Pancreas (tissue), 10 donors: ENCODE results near the gene WWOX. TPM values are rescaled to one million over a fixed set of nuclear protein-coding genes. Genes with fewer than 3 reads are reported as not detected.
A peak's percentile ranks its signal among the peaks of the same experiment; 100 is the strongest.

Experiments used
- ATAC-seq, 4 donors: fragments of 200-7000 bp; cut with Tn5 transposase; one replicate each; pipeline versions ENCODE4 v1.8.0 to v1.9.1; 2020; ENCODE audit warnings: mild to moderate bottlenecking in 4 of 4, moderate library complexity in 4 of 4
- DNase-seq, 6 donors: peaks; one replicate each; pipeline ENCODE4 v3.0.0-alpha.2; 2020
- FAIRE-seq: peaks from 2 replicates; lab custom pipeline; 2012; peaks lifted over from hg19 to GRCh38; lab: Jason Lieb, UNC
- H3K27ac ChIP-seq, 4 donors: fragments of 200-600 bp; sonication (generic); 1 replicate in 3 of 4; 2 replicates in 1 of 4; pipeline versions ENCODE4 v1.5.0 to v1.8.0; 2020
- H3K27me3 ChIP-seq, 4 donors: fragments of 200-600 bp; one replicate each; pipeline ENCODE4 v1.8.0; 2021
- H3K36me3 ChIP-seq, 3 donors: fragments of 200-600 bp; sonication (generic) in 1 of 3; one replicate each; pipeline versions ENCODE4 v1.5.0 to v1.8.0; 2020 to 2021
- H3K4me1 ChIP-seq, 3 donors: fragments of 200-600 bp; one replicate each; pipeline ENCODE4 v1.8.0; 2021
- H3K4me3 ChIP-seq, 4 donors: fragments of 200-600 bp; sonication (generic) in 2 of 4; one replicate each; pipeline versions ENCODE4 v1.5.0 to v1.8.0; 2020 to 2021
- H3K9me3 ChIP-seq, 4 donors: fragments of 200-600 bp; one replicate each; pipeline ENCODE4 v1.8.0; 2021
- WGBS, 2 donors: extraction: QIAGEN DNeasy Blood & Tissue Kit; methylation state at CpG; one replicate each; pipeline ENCODE4 v1.1.7; 2013; 5-methylcytosine and 5-hydroxymethylcytosine counted together
- intact Hi-C, 3 donors: fragments of 100-400 bp; cut with DNase I; formaldehyde crosslinking; loops; one replicate each; pipeline versions ENCODE4 v1.11.1 to v1.14.2; 2022
- polyA plus RNA-seq, 2 donors: library from polyadenylated mRNA; stranded (reverse); fragments of 200-250 nt; gene quantifications; one replicate each; pipeline ENCODE4 v1.2.3, GENCODE V29; 2013
- total RNA-seq, 6 donors: library from RNA; stranded (reverse); fragmentation: NEBNext Ultra II Directional in 4 of 6; extraction: Animal tissue kit (Norgen Biotek cat#: 25700) in 4 of 6; gene quantifications; one replicate each; pipeline versions ENCODE4 v1.2.1 to v1.2.4, GENCODE V29; 2021 to 2023
- TF ChIP-seq, protein P1 (sequence below), 4 donors: fragments of 200-600 bp; sonication (generic) in 3 of 4; IDR thresholded peaks; one replicate each; pipeline versions ENCODE4 v1.5.0 to v1.8.0; 2021; ENCODE audit warnings: antibody characterized with exemption in 4 of 4
- donor health status: healthy with polysubstance abuse.
- donor health status: DM: no; HTN: no; CAD: no; lungs with moderate emphysema.
- donor health status: DM: no; HTN: no; CAD: no.
- donor health status: control.
- donor health status: control.
- donor health status: Bipolar disorder and iron deficiency.
- donor health status: DM: yes; HTN: yes; CAD: no.
- donor health status: DM: no; HTN: no; CAD: no.
- donor health status: DM: no; HTN: no; CAD: no.
- donor health status: DM: yes; HTN: yes; CAD: no.

WWOX gene
- total and polyA plus RNA-seq, 8 donors, result 6.8 to 14.4 (median 10.8) TPM

DNA sequence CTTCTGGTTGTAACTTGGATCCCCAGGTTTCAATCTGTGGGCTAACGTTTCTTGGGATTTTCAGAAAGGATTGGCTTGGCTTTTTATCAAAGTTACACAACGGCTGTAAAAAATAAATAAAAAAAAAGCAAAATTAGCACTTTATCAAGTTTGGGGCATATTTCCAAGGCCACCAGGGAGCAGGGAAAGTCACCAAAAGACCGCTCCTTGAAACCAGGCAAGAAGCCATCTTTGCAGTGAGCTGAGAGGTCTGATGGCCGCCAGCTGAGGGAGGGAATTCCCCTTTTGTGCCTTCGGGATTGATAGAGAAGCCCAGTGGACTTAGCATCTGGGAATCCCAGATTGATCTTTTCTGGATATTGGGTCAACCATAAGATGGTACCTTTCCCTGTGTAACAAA lies 192.2 kb downstream of the WWOX start:
- peak overlapping the region in 1 of 4 donors; percentile 11 for H3K27ac ChIP-seq

DNA sequence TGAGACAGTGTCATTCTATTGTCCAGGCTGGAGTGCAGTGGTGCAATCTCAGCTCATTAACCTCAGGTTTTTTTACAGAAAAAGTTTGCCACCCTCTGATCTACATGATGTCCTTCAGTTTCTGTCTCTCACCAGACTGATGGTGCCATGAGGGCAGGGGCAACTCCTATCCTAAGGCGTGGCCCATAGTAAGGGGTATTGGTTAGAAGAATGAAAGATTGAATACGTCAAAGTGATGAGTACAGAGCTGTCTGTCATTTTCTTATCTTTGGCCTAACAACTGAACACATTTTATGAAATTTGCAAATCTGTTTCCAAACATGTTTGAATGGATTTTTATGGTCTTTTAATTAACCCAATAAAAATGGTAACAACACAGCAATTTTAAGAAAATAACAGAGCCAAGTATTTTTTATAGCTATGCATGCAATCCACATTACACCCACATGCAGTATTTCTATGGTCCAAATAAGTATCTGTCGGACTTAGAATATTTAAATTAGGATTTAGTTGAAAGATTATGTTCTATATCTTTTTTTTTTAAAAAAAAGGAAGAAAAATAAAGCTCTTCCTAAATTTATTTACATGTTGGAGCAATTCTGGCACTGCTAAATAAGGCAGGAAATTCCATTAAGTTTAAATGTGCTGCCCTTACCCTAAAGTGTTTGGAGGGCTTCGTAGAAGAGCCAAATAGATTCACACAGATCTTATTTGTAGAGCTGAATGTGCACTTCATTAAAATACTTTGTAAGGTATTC lies 192.8 kb downstream of the WWOX start:
- TF ChIP-seq, protein P1, sequence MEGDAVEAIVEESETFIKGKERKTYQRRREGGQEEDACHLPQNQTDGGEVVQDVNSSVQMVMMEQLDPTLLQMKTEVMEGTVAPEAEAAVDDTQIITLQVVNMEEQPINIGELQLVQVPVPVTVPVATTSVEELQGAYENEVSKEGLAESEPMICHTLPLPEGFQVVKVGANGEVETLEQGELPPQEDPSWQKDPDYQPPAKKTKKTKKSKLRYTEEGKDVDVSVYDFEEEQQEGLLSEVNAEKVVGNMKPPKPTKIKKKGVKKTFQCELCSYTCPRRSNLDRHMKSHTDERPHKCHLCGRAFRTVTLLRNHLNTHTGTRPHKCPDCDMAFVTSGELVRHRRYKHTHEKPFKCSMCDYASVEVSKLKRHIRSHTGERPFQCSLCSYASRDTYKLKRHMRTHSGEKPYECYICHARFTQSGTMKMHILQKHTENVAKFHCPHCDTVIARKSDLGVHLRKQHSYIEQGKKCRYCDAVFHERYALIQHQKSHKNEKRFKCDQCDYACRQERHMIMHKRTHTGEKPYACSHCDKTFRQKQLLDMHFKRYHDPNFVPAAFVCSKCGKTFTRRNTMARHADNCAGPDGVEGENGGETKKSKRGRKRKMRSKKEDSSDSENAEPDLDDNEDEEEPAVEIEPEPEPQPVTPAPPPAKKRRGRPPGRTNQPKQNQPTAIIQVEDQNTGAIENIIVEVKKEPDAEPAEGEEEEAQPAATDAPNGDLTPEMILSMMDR (IDR thresholded peaks at IDR 0.05), result no peak
- no peaks in the 10 kb centered on the region for H3K9me3 ChIP-seq
- intact Hi-C loops, result no loop called here
- DNase-seq (no peak), ATAC-seq (no peak), FAIRE-seq (no peak)
- no peaks in the 10 kb centered on the region for H3K36me3 ChIP-seq
- H3K27ac ChIP-seq, result peak overlapping the region in 3 of 4 donors; percentile 44 to 74 (median 71)
- no peak overlapping the region for H3K4me3 ChIP-seq
- H3K27me3 ChIP-seq, result no peaks in the 10 kb centered on the region
- H3K4me1 ChIP-seq, result peaks cover 0 to 32% (median 23%) of the 10 kb centered on the region in 3 donors
- WGBS, 2 donors, result 77 to 79% methylated on average over 4 of the region's 4 CpGs

More for the DNA sequence above, 192.2 kb downstream of the WWOX start:
- Histone ChIP-seq H3K9me3 (no peaks in the 10 kb centered on the region), H3K27me3 (no peaks in the 10 kb centered on the region), H3K4me1 (peaks cover 0 to 32% (median 21%) of the 10 kb centered on the region in 3 donors), H3K36me3 (no peaks in the 10 kb centered on the region), H3K4me3 (no peak overlapping the region)
- ATAC-seq, result peak in 2 of 4 donors; percentile 26 to 49
- intact Hi-C loops, result no loop called here
- WGBS, 2 donors, result 15 to 21% methylated on average over 5 of the region's 5 CpGs
- DNase-seq, result no peak
- FAIRE-seq, result no peak
- TF ChIP-seq, protein P1 (IDR thresholded peaks at IDR 0.05), result no peak

DNA sequence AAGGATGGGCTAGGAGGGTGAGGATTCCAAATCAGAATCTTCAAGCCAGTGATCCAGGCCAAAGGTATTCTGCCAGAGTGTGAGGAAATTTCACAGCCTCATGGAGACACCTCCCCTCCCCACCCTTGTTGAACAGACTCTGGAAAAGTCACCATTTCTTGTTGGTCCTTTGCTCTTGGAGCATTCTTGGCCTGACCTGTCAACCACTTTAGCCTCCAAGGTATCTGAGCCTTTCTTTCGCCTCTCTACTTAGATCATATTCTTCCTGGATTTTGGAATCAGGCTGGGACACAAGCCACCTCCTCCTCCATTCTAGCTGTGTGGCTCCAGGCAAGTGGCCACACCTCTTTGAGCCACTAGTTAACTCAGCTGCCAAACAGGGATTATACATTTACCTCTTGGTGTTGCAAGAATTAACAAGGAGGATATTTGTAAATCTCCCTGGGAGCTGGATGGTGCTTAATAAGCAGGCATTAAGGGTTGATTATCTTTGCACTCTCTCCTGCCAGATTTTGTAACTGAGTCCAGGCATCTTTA lies 193.5 kb downstream of the WWOX start:
- FAIRE-seq, result no peak

DNA sequence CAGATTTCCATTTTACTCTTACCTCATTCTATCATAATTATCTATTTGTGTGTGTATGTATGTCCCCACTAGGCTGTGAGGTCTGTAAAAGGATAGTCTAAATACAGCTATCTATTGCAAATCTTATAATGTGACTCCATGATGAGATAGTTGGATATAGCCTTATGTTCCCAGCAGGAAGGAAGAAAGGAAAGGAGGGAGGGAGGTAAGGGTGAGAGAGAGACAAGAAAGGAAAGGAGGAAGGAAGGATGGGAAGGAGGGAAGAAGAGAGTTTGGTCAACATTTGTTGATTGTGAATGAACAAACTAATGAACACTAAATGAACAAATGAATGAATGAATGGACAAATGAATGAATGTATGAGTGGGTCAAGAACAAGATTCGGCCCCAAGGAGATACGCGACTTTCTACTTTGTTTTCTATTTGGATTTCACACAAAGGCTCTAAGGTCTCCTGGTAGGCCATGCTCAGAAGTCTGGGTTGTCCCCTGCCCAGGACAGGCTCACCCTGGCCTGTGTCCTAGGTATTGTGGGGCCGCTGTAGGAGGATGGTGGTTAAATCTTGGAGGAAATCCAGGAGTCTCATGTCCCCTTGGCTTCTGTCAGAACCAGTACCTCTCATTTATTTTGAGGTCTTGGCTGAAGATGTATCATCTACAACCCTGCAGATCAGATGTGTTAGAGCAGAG lies 195.2 kb downstream of the WWOX start:
- TF ChIP-seq, protein P1 (IDR thresholded peaks at IDR 0.05), result no peak
- no peak for DNase-seq
- H3K36me3 ChIP-seq, result no peaks in the 10 kb centered on the region
- H3K27me3 ChIP-seq, result no peaks in the 10 kb centered on the region
- no peak for FAIRE-seq
- intact Hi-C loops, result no loop called here
- no peak overlapping the region for H3K27ac ChIP-seq
- ATAC-seq, result no peak
- H3K9me3 ChIP-seq, result no peaks in the 10 kb centered on the region
- H3K4me3 ChIP-seq, result no peak overlapping the region
- peaks cover 0 to 32% (median 24%) of the 10 kb centered on the region in 3 donors for H3K4me1 ChIP-seq
- WGBS, 2 donors, result 95 to 97% methylated on average over 4 of the region's 4 CpGs

More for the DNA sequence above, 193.5 kb downstream of the WWOX start:
- peak overlapping the region in 3 of 4 donors; percentile 44 to 74 (median 71) for H3K27ac ChIP-seq
- no peaks in the 10 kb centered on the region for H3K27me3 ChIP-seq
- peak in 2 of 6 donors; percentile 7 to 29 for DNase-seq
- no peaks in the 10 kb centered on the region for H3K36me3 ChIP-seq
- ATAC-seq, result peak; percentile 76 to 87 (median 80)
- TF ChIP-seq, protein P1 (IDR thresholded peaks at IDR 0.05), result no peak
- H3K9me3 ChIP-seq, result no peaks in the 10 kb centered on the region
- intact Hi-C loops, result no loop called here
- WGBS, 2 donors, result 69 to 73% methylated on average over 1 of the region's 1 CpG
- peaks cover 0 to 32% (median 24%) of the 10 kb centered on the region in 3 donors for H3K4me1 ChIP-seq
- H3K4me3 ChIP-seq, result no peak overlapping the region
